GM19023 (cell line): ENCODE data around the gene GGCT.

Source experiments
- ATAC-seq: cut with Tn5 transposase; IDR thresholded peaks from one replicate; pipeline ENCODE4 v1.9.1; 2021; ENCODE audit warnings: mild to moderate bottlenecking, moderate library complexity; ENCODE audit not compliant: unreplicated experiment

The GGCT gene

DNA sequence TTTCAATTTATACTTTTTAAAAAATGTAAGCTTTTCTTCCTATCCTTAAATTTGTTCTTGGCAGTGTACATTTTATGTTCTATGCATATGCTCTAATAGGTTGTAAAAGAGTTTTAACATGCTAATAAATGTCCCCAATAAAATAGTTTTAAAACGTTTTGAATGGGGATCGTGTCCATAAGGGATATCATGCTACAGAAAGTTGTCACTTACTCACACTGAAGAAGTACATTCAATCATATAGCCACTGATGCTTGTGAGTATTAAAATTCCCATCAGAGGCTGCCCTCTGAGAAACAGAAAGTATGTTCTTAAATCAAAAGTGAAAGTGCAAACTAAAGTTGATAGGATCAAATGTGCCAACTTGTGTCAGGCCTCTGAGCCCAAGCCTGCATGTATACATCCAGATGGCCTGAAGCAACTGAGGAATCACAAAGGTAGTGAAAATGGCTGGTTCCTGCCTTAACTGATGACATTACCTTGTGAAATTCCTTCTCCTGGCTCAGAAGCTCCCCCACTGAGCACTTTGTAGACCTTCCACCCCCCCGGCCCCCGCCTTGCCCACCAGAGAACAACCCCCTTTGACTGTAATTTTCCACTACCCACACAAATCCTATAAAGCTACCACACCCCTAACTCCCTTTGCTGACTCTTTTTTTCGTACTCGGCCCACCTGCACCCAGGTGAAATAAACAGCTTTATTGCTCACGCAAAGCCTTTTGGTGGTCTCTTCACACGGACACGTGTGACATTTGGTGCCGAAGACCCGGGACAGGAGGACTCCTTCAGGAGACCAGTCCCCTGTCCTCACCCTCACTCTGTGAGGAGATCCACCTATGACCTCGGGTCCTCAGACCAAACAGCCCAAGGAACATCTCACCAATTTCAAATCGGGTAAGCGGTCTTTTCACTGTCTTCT, 25.2 kb downstream of the GGCT start:
- ATAC-seq = no peak

DNA sequence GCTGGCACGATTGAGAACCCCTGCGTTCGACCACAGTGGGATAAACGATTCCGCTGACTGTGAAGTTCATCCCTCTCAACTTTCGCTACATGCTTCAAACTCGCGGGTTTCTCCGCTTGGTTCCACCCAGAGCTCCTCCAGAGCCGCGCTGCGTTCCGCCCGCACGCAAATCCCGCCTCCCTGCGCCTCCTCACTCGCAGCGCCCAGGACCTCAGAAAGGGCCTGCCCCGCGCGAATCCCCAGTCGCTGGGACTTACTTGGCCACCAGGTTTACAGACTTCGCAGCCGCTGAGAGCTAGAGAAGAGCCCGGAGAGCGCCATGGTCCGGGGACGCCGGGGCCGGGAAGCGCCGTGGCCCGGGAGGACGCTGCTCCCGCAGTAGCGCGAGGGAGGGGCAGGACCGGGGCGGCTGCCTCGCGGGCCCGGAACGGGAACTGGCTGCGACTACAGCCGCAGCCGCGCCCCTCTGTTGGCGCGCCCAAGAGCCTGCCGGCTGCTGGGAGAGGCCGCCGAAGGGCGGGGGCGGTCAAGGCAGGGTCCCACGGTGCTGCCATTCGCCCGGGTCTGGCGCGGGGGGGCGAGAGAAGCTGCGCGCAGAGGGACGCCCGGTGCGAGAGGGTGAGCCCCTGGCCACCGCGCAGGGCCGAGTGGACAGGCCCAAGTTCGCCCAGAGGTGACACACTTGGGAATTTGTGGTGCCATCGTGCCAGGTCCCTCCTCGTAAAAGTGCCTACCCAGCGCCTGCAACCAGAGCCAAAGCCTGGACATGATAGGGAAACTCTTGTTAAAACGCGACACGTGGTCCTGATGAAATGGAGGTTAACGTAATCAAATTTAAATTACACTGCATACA, 26.1 kb downstream of the GGCT start, which contains the start of gene NOD1:
Gene NOD1 (minus strand): TSS at position 436 of the 853 bp plus-strand sequence. CDS start 21,863 bp downstream, outside the sequence.
- ATAC-seq = peak; percentile 89

DNA sequence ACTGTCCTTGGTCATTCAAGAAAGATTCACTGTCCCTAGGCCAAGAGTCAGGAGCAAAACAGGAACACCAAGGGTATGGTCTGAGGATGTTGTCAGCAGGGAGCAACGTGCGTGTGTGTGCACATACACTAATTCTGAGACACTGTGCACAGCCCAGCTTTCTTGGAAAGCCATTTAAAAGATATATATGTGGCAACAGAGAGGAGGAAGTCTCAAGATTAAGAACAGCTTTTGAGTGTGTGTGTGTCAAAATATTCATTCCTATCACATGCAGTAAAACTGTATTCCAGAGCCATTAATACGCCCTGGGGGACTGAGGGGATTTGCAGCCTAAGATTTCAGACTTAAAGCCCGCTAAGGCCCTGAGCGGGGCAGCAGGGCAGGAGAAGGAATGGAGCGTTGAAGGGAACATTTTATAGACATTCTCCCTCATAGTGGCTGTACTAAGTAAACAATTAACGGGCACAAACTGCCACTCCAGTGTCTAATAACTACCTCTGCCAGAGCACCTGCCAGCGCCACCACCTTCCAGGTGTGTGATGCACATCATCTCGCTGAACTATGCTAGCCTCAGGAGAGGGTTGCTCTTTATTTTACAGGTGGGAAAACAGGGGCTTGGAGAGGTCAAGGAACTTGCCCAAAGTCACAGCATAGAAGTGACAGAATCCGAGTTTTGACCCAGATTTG, 28.0 kb downstream of the GGCT start:
- ATAC-seq = no peak

DNA sequence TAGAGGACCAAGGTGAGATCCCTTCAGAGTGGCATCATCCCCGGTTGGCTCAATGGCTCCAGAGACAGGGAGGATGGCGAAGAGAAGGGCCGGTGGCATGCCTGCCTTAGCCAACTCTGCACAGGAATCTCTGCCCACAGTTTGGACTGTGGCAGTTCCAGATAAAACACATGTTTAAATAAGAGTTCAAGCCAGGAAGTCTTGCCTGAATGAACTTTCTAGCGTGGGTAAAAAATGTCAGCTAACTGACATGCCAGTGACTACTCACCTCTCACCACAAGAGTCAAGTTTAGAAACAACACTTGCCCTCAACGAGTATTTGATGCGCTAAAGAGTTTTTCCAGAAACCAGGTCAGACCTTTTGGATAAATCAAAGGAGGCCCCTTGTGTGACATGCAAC, 29.0 kb downstream of the GGCT start:
- no peak for ATAC-seq

DNA sequence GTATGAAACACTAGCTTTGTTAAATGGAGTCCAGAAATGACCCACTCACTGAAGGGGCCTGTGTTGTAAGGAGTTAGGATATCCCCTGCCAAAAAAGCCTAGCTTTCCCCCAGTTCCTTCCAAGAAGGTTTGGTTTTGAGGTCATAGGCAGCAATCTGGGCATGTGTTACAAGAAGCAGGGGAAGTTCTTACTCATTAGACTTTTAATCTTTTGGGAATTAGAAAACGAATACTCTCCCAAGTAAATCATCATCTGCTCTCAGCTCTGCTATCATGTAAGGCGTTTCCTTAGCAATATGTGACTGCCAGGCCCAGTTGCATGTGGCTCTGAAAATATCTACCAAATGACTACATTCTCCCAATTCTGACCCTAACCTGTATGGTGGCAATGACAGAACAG, 29.7 kb downstream of the GGCT start:
- no peak for ATAC-seq

DNA sequence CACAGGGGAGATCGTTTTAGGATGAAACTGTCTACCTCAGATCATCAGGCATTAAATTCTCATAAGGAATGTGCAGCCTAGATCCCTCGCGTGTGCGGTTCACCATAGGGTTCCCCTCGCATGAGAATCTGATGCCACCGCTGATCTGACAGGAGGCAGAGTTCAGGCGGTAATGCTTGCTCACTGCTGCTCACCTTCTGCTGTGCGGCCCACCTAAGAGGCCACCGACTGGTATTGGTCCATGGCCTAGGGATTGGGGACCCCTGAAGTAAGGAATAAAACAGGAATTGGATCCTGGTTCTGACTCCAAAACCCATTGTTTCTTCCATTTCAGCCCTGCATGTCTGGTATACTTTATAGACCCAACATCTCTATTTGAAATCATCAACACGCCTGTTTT, 30.1 kb downstream of the GGCT start:
- no peak for ATAC-seq

DNA sequence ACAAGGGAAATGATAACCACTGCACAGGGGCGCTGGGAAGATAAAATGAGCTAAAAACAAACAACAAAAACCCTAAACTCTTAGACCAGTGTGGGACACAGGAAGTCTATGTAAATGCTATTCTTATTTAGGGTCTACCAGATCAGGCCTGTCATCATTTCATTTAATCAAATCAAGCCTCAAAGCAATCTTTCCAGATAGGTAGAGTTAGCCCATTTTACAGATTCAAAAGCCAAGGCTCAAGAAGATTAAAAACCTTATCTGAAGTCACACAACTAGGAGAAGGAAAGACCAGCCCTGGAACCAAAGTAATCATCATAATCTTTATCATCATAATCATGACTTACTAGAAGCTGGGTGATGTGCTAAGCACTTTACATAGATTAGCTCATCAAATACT, 30.7 kb downstream of the GGCT start:
- ATAC-seq = no peak

DNA sequence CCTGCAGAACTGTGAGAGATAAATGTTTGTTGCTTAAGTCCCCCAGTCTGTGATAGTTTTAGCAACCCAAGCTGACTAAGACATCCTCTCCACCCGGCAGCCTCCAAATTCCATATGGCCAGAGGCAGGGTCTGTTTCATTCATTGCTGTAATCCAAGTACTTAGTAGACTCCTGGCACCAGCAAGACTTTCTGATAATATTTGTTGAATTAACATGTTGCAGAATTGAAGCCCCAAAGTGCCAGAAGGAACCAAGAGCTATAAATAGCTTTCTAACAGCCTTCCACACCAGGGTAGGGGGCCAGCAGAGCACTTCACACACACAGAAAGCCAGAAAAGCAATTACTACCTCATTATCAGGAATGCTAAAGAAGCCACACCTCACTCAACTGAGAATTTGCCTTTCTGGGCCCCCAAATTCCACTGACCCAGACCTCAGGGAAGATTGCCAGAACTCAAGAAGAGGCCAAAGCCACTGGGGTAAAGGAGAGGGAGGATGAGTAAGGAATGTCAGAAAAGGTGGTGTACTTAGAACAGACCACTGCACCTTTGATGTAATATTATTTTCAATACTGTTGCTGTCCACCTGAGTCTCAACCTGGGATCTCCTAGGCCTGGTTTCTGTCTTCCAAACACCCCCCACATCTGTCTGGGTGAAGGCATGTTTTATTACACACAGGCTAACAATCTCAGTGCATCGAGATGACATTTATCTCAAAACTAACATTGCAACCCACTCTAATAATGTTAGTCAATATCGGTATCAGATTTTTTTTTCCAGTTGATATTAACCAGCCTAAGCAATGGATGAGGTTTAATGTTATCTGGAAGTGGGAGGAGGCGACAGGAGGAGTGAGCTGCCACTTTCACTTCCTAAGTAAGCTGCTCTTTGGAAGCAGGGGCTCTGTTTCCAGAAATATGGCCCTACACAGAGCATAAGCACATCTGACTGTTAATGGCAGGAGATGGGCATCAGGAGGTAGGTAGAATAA, 31.5 kb downstream of the GGCT start:
- ATAC-seq = no peak

DNA sequence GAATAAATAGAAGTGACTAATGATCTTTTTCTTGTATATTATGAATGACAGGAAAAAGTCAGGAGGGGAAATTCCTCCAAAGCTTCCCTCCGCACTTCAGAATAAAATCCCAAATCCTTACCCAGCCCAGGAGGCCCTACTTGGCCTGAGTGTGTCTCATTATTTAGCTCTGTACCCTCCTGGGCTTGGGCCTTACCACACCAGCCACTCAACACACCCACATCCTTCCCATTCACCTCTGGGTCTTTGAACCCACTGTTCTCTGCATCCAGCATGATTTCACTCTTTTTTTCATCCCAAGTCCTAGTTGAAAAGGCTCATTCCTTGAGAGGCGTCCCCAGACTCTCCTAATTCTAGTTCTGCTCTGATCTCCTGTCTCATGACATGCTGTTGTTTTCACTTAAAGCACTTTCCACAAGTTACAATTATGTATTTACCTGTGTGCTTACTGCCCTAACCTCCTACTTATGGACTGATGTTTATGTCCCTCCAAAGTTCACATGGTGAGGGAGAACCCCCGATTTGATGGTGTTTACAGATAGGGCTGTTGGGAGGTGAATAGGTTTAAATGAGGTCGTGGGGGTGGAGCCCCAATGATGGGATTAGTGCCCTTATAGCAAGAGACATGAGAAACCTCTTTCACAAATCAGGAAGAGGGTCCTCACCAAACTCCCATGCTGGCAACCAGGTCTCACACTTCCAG, 32.4 kb downstream of the GGCT start:
- no peak for ATAC-seq

DNA sequence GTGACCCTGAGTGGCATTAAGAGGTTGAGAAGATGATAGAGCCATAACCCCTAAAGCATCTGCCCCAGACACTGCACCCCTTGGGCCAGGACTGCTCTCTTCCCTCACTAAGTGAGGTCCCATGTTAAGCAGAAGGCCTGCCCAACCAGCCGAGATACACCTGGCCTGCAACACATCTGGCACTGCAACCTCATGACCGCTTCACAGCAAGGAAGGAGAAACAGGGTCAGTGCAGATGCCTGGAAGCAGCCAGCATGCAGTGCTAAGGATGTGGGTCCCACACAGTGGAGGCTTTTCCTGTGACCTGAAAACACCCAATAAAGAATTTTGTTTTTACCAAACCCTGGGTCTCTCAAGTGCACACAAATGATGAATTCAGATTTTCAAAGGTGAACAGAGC, 33.4 kb downstream of the GGCT start:
- no peak for ATAC-seq

DNA sequence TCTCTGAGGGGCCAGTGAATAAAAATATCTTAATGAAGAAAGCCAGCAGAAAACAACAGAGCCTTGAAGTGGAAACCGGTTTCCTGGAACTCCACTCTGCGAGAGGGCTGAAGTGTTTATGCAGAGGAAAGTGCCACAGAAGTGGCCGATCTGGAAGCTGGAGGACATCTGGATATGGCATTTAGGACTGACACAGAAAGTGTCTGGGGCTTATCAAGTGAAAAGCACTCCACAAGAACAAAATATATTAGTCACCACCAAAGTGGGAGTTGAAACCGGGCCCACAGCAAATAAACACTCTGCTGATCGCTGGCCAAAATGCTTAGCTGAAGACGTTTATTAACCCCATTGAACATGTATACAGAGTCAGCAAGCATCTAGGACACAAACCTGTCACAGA, 33.9 kb downstream of the GGCT start:
- ATAC-seq = no peak

DNA sequence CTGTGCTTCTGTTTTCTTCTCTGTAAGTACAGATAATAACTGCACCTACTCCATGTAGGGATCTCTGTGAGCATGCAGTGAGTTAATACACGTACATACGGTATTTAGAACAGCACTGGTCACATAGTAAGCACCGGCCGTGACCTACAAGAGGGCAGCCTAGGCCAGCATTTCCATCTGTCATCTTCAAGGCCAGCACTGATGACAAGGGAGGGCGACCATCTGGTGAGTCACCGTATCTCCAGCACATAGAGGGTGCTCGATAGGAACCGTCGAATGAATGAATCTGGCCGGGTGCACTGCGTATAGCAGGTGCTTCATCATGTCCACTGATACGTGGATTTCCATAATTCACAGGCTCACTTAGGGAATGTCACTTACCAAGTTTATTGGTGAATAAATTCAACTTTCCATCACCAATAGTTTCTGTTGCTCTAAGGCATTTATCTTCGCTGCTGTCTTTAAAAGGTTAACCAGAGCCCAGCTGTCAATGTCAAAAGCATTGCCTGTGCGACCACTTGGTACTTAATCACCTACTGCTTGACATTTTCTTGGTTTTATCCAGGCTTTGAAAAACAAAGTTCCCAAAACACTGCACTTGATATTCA, 34.4 kb downstream of the GGCT start:
- ATAC-seq = no peak

DNA sequence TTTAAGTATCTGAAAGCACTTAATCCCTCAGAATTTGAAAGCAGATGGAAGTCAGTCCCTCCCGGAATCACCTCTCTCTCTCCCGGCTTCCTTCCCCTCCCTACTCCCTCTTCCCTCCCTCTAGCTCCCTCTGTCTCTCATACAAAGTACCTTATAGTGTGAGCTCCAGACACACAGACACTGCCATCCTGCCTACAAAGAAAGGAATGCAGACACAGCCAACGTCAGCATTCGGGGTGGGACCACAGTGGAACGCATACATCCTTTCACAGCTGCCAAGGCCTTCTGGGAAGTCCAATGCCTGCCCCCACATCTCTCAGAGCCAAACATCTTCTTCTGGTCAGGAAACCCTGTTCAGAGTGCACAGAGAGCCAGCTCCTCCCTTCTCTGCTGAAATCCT, 35.3 kb downstream of the GGCT start:
- no peak for ATAC-seq

DNA sequence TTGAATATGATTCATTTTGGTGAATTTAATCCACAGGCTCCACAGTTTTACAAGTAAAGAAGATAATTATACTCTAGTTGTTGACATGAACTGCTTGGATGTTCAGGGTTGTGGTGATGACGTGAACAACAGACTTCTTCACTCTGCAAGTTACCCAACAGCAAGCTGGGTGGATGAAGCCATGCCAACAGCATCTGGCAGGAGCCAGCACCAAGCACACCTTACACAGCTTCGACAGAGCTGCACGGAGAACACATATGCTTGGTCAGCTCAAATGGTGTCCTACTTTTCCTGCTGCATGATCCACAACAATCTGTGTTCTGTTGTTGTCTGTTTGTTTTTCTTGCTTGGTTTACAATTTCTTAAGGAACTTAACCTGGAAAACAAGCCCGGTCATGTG, 35.8 kb downstream of the GGCT start:
- no peak for ATAC-seq

DNA sequence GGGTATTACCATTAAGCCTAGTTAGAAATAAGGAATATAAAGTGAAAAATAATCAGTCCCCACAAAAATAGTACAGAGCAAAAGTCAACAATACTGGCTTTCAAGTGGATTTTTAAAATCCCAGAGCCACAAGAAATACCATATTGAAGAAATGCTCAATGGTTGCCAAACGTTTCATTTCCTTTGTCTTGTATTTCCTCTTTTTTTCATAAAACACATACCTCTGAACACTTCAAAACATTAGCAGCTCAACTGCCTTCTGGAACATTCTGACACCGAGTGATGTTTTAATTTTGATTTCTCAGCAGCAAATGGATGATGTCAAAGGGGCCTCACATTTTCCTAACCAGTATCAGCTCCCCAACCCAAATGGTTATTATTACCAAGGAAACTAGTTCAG, 36.6 kb downstream of the GGCT start:
- ATAC-seq = no peak

DNA sequence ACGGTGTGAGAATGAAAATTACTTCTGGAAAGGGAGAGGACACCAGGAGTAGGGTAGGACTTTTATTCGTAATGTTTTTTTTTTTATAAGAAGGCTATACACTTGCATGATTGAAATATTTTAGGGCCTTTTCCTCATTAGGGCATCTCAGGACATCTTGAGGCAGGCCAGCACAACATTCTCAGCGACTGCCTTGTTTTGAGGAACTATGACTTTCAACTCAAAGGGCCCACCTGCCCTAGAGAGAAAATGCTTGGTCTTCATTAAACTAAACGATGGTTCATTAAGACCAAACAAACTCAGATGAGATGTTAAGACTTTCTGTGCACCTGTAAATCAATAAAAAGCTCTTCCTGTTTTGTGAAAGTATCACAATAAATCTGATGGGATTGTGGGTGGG, 37.4 kb downstream of the GGCT start:
- ATAC-seq = no peak

DNA sequence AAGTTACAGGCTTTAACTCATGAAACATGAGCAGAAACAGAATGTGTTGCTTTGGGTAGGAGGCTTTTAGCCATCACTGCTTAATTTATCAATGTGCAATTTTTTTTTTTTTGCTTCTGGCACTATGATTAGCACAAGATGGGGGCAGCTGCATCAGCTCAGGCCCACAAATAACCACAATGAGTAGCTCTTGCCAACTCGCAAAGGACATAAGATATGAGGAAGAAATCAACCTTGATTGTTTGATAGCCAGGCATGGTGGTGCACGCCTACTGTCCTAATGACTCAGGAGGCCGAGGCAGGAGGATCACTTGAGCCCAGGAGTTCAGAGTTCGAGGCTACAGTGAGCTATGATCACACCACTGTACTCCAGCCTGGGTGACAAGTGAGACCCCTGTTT, 38.4 kb downstream of the GGCT start:
- no peak for ATAC-seq

DNA sequence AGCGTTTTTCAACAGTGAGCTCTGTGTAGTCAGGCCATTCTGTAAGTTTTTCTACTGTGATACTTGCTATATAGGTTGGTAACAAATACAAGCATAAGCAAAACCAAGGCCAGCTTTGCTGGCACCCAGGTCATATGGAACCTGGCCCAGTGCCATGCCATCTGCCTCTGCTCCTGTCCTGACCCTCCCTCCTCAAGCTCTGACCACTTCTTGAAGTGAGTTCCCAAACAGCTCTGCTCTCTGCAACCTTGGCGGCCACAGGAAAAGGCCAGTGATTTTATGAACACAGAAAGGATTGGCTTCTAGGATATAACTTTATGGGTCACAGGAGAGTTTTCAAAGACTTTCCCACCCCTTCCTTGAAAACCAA, 38.8 kb downstream of the GGCT start:
- ATAC-seq = no peak
